Brain microvascular endothelial cell (primary cell): ENCODE data around the gene NTM.
A peak's percentile ranks its signal among the peaks of the same experiment; 100 is the strongest.

Experiments used
- DNase-seq: peaks from one replicate; pipeline ENCODE4 v3.0.0-alpha.2; 2020
- H3K27ac ChIP-seq: fragments of 250-450 bp; sonication (Bioruptor Pico); 2 replicates; pipeline ENCODE4 v1.5.1; 2020; ENCODE audit warnings: mild to moderate bottlenecking, moderate library complexity
- H3K27me3 ChIP-seq: fragments of 250-450 bp; sonication (Bioruptor Pico); replicated peaks from 2 replicates; pipeline ENCODE4 v1.5.1; 2020; ENCODE audit warnings: mild to moderate bottlenecking
- H3K36me3 ChIP-seq: fragments of 250-450 bp; sonication (Bioruptor Pico); replicated peaks from 2 replicates; pipeline ENCODE4 v1.5.1; 2020; ENCODE audit warnings: mild to moderate bottlenecking
- H3K4me3 ChIP-seq: 2 replicates; pipeline ENCODE4 v1.5.1; 2011; ENCODE audit warnings: low read depth, mild to moderate bottlenecking, control low read depth, low read length, moderate library complexity
- CTCF ChIP-seq: IDR thresholded peaks from 2 replicates; pipeline ENCODE4 v1.5.1; 2011; ENCODE audit warnings: low read depth, mild to moderate bottlenecking, moderate library complexity, low read length, control low read depth, inconsistent platforms; ENCODE audit errors: missing control alignments
- in situ Hi-C: cut with HindIII; loops from 2 replicates; pipeline ENCODE4 v1.10.0; 2017; ENCODE audit warnings: low sequenced_read_pairs, low pct_ligation_motif_present

Gene NTM

GRCh38 chr11:131924457-131925201, 554.2 kb downstream of the NTM start:
- H3K36me3 ChIP-seq, result no peaks in the 10 kb centered on the region
- no peaks in the 10 kb centered on the region for H3K27me3 ChIP-seq
- DNase-seq, result peak; percentile 59
- no peak overlapping the region for H3K4me3 ChIP-seq
- H3K27ac ChIP-seq, result peak overlapping the region; percentile 34
- in situ Hi-C loops, result loop anchor here (25.0 kb wide), 2 partner anchors 187 to 188 kb away; no protein-coding TSS in a partner anchor
- TF ChIP-seq CTCF, result no peak

- in situ Hi-C loops, result no loop called here
- no peak for TF ChIP-seq CTCF
- DNase-seq, result no peak
- no peaks in the 10 kb centered on the region for H3K36me3 ChIP-seq
- no peak overlapping the region for H3K4me3 ChIP-seq
- H3K27me3 ChIP-seq, result no peaks in the 10 kb centered on the region
- H3K27ac ChIP-seq, result no peak overlapping the region
Observed at GRCh38 chr11:131925829-131926228, 555.4 kb downstream of the NTM start.

- no peak overlapping the region for H3K27ac ChIP-seq
- H3K27me3 ChIP-seq, result no peaks in the 10 kb centered on the region
- no peak overlapping the region for H3K4me3 ChIP-seq
- TF ChIP-seq CTCF, result no peak
- no peak for DNase-seq
- no peaks in the 10 kb centered on the region for H3K36me3 ChIP-seq
- in situ Hi-C loops, result no loop called here
Observed at GRCh38 chr11:131928992-131929391, 558.6 kb downstream of the NTM start.

GRCh38 chr11:131932584-131933325, 562.3 kb downstream of the NTM start:
- no peaks in the 10 kb centered on the region for H3K36me3 ChIP-seq
- H3K27me3 ChIP-seq, result no peaks in the 10 kb centered on the region
- DNase-seq, result no peak
- no peak overlapping the region for H3K4me3 ChIP-seq
- in situ Hi-C loops, result no loop called here
- no peak for TF ChIP-seq CTCF
- no peak overlapping the region for H3K27ac ChIP-seq

- DNase-seq, result no peak
- TF ChIP-seq CTCF, result no peak
- Histone ChIP-seq H3K36me3 (no peaks in the 10 kb centered on the region), H3K4me3 (no peak overlapping the region), H3K27ac (no peak overlapping the region), H3K27me3 (no peaks in the 10 kb centered on the region)
- in situ Hi-C loops, result no loop called here
Observed at GRCh38 chr11:131934006-131934405, 563.6 kb downstream of the NTM start.
